ENCODE data around the gene SLC24A4.

Gene SLC24A4

DNA sequence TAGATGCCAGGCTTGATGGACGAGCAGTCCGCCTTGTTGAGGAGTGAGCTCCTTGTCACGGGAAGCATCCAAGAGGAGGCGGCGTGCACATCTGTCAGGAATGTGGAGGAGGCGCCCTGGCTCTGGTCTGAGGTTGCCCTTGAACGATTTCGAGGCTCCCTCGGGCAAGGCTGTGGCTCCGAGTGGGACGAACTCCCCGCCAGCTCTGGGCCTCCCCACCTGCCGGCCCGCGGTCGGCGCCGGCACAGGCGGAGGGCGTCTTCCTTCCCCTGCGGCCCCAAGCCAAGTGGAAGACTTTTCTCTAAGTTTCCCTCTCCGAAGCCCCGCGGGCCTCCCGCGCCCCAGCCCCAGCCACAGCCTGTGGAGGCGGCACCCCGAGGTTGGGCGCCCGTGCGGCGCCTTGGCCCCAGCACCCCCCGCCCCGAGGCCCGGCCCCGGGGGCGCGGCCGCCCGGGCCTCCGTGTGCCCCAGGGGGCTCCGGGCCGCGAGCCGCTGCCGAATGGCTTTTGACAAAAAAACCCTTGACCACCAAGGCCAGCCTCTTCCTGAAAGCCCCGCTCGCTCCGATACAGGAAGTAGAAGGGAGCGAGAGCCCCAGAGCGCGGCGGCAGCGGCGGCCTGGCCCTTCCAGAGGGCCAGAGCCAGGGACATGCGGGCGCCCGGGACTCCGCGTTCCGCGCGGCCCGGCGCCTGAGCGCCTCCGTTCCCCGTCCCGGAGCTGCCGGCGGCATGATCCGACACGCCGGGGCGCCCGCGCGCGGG lies 190.4 kb downstream of the SLC24A4 start, which contains the start of gene RIN3:
TSS of gene RIN3 (plus strand) at position 578 of the 762 bp plus-strand sequence. CDS start at position 730, 152 bp downstream.
- Mint-ChIP-seq H3K27ac (no peak within 1 kb of the TSS), H3K27me3 (ENCODE audit: low read depth) (peaks cover 53% of the 10 kb centered on the region), H3K36me3 (ENCODE audit: low read depth) (no peaks in the 10 kb centered on the region), H3K4me3 (peak within 1 kb of the TSS; percentile 65), H3K9me3 (no peaks in the 10 kb centered on the region), H3K4me1 (ENCODE audit: low read depth) (peaks cover 14% of the 10 kb centered on the region)

DNA sequence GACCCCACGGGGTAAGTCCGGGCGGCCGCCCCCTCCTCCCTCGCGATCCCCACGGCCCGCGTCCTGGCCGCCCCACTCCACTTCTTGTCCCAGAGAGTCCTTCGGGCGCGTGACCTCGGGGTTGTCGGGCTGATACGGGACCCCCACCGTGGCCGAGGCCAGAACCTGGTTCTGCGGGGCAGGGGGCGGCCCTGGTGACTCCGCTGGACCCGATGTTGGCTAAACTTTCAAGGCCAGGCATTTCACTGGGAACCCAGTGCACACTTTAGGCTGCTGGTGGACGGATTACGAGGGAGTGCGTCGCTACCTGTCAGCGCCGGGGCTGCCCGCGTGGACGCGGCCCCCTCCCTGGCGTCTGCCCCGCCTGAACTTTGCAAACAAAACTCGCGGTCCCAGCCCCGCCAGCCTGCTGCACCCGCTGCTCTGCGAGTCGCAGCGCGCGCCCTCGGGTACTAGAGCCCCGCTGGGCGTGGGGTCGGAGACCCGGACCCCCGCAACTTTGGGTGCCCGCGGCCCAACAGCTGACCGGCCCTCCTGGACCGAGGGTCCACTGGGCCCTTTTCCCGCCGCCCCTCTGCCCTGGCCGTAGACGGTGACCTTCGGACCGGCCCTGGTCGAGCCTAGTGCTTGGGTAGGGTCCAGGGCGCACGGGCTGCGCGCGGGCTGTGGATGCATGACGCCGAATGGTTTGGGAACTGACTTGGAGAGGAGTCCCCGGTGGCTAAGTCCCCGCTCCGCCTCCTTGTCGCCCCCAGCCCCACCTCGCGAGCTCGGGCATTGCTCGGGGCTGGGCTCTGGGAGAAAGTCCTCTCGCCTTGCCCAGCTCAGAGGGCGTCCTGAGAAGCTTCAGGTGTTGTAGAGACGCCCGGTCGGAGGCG lies 191.2 kb downstream of the SLC24A4 start:
- H3K4me1 Mint-ChIP-seq (ENCODE audit: low read depth): peaks cover 19% of the 10 kb centered on the region
- no peaks in the 10 kb centered on the region for H3K9me3 Mint-ChIP-seq
- no peak overlapping the region for H3K27ac Mint-ChIP-seq
- H3K4me3 Mint-ChIP-seq: peak overlapping the region; percentile 65
- no peaks in the 10 kb centered on the region for H3K36me3 Mint-ChIP-seq (ENCODE audit: low read depth)
- H3K27me3 Mint-ChIP-seq (ENCODE audit: low read depth): peaks cover 51% of the 10 kb centered on the region

DNA sequence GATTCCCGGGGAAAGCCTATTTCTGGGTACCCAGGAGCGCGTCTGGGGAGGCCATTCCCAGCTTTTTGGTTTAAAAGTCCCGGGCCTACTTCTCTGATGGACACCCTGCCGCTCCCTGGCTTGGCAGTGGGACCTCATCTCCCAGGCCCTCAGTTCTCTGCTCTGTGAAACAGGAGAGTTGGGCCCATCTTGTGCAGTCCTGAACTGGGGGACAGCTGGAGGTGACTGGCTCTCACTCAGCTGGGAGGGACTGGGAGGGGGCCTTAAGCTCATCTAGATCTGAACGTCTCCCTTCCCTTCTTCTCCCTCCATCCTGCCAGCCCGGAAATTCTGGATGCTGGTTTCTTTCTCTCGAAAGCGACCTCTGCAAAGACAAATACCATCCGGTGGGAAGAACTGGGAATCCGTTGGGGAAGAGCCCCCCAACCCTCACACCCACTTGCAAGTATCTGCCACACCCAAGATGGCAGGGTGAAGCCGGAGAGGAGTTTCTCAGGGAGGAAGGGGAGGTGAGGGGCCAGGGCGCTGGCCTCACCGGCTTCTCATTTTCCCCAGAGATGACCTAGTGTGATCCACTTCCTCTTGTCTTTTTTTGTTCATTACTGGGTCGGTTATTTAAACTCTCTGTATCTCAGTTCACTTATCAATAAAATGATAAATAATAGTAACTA lies 192.0 kb downstream of the SLC24A4 start:
- no peak overlapping the region for H3K27ac Mint-ChIP-seq
- H3K9me3 Mint-ChIP-seq: no peaks in the 10 kb centered on the region
- H3K36me3 Mint-ChIP-seq (ENCODE audit: low read depth): no peaks in the 10 kb centered on the region
- peak overlapping the region; percentile 29 for H3K4me3 Mint-ChIP-seq
- H3K27me3 Mint-ChIP-seq (ENCODE audit: low read depth): peaks cover 46% of the 10 kb centered on the region
- H3K4me1 Mint-ChIP-seq (ENCODE audit: low read depth): peaks cover 23% of the 10 kb centered on the region

DNA sequence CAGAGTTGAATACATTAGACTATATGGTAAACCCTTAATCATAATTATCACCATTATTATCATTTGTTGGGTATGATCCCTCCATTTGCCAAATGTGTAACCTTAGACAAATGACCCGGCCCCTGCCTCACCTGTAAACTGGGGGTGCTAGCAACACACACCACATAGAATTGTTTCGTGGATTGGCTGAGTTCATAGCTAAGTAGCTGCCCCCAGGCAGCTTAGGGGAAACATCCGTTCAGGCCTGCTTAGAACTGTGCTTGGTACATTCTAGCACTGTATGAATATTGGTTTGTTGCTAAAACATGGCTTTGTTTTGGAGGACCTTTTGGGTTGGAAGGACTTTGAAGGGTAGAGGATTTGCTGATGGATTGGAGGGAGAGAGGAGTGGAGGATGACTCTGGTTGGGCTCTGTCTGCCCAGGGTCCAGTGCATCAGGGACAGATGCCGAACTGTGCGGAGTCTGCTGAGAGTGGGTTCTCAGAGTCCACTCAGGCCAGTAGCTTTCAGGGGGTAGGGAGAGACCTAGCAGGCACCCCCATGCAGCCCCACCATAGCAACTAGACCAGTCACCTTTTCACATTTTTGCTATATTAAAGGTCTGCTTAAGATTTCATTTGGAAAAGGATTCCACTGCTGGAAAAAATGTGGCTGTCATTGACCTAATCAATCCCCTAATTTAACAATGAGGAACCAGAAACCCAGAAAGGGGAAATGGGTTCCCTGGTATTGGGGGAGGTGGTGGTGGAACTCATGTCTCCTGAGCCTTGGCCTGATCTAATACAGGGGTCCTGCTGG lies 192.8 kb downstream of the SLC24A4 start:
- Mint-ChIP-seq H3K27ac (no peak overlapping the region), H3K27me3 (ENCODE audit: low read depth) (peaks cover 43% of the 10 kb centered on the region)

DNA sequence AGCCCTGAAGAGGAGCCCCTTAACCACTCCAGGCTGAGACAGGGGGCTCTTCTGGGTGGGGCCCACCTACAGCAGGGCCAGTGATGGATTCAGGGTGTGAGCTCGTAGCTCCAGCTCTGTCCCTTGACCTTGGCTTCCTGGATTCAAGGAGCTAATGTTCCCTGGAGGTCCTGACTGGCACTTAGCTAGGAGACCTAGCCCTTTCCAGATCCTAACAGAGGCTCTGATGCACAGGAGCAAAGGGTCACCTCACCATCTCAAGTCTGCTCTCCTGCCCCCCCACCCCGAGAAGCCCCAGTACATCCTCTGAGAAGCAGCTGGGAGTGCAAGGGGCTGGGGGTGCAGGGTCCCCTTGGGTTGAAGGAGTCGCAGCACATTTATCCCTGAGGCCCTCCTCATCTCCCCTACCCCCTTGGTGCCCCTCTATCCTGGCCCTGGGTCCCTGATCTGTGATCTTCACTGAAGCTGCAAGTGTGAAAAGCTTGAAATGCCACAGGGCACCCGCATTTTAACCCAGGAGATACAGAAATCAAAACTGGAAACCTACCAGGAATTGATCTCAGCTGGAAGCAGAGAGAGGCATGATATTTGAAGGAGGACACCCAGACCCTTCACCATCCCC lies 193.5 kb downstream of the SLC24A4 start:
- Mint-ChIP-seq H3K4me1 (ENCODE audit: low read depth) (peaks cover 24% of the 10 kb centered on the region), H3K27me3 (ENCODE audit: low read depth) (peaks cover 36% of the 10 kb centered on the region), H3K36me3 (ENCODE audit: low read depth) (peaks cover 3% of the 10 kb centered on the region), H3K9me3 (no peaks in the 10 kb centered on the region), H3K27ac (no peak overlapping the region), H3K4me3 (no peak overlapping the region)

More for the DNA sequence above, 192.8 kb downstream of the SLC24A4 start:
- peaks cover 23% of the 10 kb centered on the region for H3K4me1 Mint-ChIP-seq (ENCODE audit: low read depth)
- no peaks in the 10 kb centered on the region for H3K9me3 Mint-ChIP-seq
- H3K4me3 Mint-ChIP-seq: peak overlapping the region; percentile 3
- no peaks in the 10 kb centered on the region for H3K36me3 Mint-ChIP-seq (ENCODE audit: low read depth)

DNA sequence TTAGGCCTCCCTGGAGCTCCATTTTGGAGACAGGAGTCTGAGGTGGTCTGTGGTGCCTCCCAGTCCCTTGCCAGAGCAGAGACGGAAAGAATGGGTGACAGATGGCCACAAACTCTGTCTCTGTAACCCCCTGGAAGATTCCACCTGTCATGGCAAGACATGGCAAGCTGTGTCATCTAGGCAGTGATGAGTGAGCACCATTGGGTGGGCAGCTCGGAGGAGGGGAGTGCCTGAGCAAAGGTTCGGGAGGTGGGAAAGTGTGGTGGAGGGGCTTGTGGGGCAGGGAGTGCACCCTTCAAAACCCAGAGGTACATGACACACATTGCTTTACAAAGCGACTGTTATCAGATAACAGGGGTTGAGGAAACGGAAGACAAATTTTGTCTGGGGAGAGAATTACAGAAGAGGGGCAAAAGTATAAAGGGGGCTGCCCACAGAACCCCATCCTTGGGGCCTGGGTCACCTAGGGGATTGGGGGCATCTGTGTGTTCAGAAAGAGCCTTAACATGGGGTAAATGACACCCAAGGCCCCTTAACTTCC lies 194.1 kb downstream of the SLC24A4 start:
- Mint-ChIP-seq H3K4me3 (no peak overlapping the region), H3K27ac (no peak overlapping the region), H3K36me3 (ENCODE audit: low read depth) (peaks cover 4% of the 10 kb centered on the region), H3K4me1 (ENCODE audit: low read depth) (peaks cover 28% of the 10 kb centered on the region), H3K9me3 (no peaks in the 10 kb centered on the region), H3K27me3 (ENCODE audit: low read depth) (peaks cover 31% of the 10 kb centered on the region)

DNA sequence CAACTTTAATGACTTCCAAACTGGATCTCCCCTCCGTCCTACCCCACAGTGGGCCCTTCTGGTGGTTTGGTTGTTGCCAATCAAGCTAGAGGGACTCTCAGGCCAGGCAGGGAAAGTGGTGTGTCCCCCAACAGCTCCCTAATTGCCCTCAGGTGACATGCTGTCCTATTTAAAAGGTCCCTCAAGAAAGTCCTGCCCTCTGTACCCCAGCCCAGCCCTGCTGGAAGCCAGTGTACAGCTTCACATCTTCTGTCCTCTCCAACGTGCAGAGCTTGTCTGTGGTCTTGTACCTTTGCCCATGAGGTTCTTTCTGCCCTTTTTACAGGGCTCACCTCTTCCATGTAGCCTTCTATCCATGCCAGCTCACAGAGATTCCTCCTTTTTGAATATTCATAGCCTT lies 194.8 kb downstream of the SLC24A4 start:
- H3K4me1 Mint-ChIP-seq (ENCODE audit: low read depth): peaks cover 27% of the 10 kb centered on the region
- peaks cover 24% of the 10 kb centered on the region for H3K27me3 Mint-ChIP-seq (ENCODE audit: low read depth)
- H3K27ac Mint-ChIP-seq: no peak overlapping the region
- no peaks in the 10 kb centered on the region for H3K9me3 Mint-ChIP-seq
- H3K36me3 Mint-ChIP-seq (ENCODE audit: low read depth): peaks cover 4% of the 10 kb centered on the region
- no peak overlapping the region for H3K4me3 Mint-ChIP-seq

DNA sequence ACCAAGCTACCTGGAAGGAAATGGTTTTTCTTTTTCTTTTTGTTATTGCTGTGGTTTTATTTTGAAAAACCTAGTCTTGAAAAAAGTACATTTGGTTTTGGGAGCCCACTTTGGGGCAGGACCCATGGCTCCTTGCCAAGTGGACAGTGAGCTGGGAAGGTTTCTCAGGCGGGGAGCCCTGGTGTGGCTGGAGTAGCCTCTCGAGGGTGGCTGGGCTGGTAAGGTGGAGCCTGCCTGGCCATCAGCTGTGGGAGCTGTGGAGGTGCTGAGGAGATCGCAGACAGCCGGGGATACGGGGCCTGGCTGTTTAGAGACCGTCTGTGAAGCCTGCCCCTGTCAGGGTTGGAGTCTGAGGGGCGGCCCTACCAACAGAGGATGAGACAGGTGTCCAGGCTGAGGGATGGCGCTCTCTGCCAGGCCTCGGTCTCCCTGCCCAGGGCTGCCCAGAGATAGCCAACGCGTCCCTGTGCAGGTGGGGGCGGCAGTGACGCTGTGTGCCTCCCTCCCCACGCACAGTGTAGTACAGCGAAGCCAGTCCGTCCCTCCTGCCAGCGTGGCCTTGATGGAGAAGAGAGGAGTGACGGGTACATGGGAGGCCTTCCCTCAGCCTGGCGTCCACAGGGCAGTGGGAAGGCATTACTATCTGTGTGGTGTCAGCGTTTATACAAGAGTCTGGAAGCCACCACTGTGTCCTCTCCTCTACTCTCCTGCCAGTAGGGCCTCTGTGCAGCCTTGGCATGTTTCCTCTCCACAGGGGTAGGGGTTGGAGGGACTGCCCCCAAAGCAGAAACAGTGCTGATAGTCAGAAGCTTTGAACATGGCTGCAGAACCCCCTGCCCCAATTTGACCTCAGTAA lies 196.5 kb downstream of the SLC24A4 start:
- peaks cover 24% of the 10 kb centered on the region for H3K27me3 Mint-ChIP-seq (ENCODE audit: low read depth)
- peak overlapping the region; percentile 1 for H3K4me3 Mint-ChIP-seq
- no peaks in the 10 kb centered on the region for H3K9me3 Mint-ChIP-seq
- H3K36me3 Mint-ChIP-seq (ENCODE audit: low read depth): peaks cover 4% of the 10 kb centered on the region
- H3K4me1 Mint-ChIP-seq (ENCODE audit: low read depth): peaks cover 27% of the 10 kb centered on the region
- H3K27ac Mint-ChIP-seq: peak overlapping the region; percentile 35

DNA sequence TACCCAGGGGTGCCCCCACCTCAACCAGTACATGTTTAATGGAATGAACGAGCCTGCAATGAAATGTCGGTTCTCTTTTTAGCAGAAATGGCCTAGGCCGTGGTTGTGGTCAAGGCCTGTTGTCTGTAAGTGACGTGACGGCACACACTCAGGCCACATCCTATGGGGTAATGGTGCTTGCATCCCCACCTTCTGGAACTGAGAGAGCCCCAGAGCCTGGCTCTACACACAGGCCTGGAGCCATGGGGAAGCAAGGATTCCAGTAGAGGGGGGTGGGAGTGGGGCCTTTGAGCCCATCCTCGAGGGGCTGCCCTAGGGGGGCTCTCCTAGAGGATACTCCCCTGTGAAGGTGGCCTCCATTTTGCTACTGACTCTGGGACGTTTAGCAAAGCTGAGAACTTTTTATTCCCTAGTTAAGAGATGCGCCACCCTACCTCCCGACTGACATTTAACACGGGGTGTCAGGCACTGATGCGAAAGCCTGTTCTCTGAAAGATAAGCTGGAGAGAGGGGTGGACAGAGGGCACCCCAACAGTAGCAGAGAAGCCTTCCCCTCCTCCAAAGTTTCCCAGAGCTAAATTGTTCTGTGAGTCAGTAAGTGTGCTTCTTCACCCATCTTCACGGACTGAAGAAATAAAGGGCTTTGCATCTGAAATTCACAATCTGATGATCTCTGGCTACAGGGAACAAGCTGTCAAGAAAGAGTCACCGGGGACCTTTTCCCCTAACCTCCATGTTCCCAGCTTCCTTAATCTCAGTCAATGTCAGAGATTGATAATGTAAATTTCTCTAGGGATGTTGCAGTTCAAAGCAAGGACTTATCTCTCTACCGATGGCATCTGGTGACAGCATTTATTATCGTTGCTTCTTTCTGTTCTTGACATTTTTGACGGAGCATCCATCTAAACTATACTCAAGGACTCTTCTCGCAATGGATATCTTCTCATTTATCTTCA lies 197.4 kb downstream of the SLC24A4 start:
- Mint-ChIP-seq H3K9me3 (no peaks in the 10 kb centered on the region), H3K36me3 (ENCODE audit: low read depth) (peaks cover 4% of the 10 kb centered on the region), H3K27me3 (ENCODE audit: low read depth) (peaks cover 20% of the 10 kb centered on the region), H3K4me3 (no peak overlapping the region), H3K27ac (peak overlapping the region; percentile 11), H3K4me1 (ENCODE audit: low read depth) (peaks cover 27% of the 10 kb centered on the region)

DNA sequence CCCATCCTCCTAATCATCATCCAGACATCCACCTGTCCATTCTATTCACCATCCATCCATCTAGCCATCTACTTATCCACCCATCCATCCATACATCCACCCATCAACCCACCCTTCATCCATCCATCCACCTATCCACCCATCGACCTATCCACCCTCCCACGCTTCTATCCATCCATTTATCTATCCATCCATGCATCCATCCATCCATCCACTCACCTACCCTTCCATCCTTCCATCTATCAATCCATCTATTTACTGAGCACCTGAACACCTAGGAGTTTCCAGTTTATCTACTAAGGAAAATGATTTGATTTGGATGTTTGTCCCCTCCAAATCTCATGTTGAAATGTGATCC lies 198.1 kb downstream of the SLC24A4 start:
- H3K9me3 Mint-ChIP-seq: no peaks in the 10 kb centered on the region
- peaks cover 24% of the 10 kb centered on the region for H3K4me1 Mint-ChIP-seq (ENCODE audit: low read depth)
- H3K27ac Mint-ChIP-seq: no peak overlapping the region
- H3K27me3 Mint-ChIP-seq (ENCODE audit: low read depth): peaks cover 15% of the 10 kb centered on the region
- H3K4me3 Mint-ChIP-seq: no peak overlapping the region
- peaks cover 4% of the 10 kb centered on the region for H3K36me3 Mint-ChIP-seq (ENCODE audit: low read depth)

DNA sequence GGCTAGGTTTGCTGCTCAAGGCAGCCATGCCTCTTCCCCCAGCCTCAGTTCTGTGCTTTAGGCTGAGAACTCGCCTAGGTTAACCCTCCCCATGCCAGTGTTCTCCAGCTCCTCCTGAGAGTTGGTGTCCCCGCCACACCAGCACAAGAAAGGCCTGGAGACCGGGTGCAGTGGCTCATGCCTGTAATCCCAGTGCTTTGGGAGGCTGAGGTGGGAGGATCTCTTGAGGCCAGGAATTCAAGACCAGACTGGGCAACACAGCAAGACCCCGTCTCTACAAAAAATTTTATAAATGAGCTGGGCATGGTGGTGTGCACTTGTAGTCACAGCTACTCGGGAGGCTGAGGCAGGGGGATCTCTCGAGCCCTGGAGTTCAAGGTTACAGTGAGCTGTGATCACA lies 200.8 kb downstream of the SLC24A4 start:
- Mint-ChIP-seq H3K27me3 (ENCODE audit: low read depth) (peaks cover 6% of the 10 kb centered on the region), H3K27ac (no peak overlapping the region), H3K36me3 (ENCODE audit: low read depth) (peaks cover 4% of the 10 kb centered on the region), H3K4me3 (no peak overlapping the region), H3K9me3 (no peaks in the 10 kb centered on the region), H3K4me1 (ENCODE audit: low read depth) (peaks cover 15% of the 10 kb centered on the region)

DNA sequence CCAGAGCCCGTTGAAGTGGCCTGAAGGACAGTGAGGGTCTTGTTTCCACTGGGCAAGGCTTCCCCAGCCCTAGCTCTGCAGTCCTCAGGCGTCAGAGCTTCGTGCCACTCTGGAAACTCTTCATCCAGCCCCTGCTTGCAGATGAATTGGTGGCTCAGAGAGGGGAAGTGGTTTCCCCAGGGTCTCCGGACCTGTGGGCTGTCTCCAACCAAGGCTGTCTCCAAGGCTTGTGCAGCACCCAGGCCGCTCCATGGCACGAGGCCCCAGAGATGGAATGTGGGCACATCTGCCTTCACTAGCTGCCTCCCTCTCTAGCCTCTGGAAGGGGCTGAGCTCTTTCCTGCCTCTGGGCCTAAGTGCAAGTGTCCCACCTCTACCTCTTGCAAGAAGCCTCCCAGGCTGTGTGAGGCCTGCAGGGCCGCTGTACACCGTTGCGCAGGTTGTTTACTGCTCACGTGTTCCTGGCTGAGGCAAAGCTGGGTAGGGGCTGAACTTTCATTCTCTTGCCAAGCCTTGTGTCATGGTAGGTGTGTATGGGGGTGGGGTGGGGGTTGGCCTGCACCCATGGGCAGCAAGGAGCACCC lies 201.7 kb downstream of the SLC24A4 start:
- peaks cover 4% of the 10 kb centered on the region for H3K36me3 Mint-ChIP-seq (ENCODE audit: low read depth)
- H3K4me3 Mint-ChIP-seq: no peak overlapping the region
- H3K4me1 Mint-ChIP-seq (ENCODE audit: low read depth): peaks cover 13% of the 10 kb centered on the region
- no peak overlapping the region for H3K27ac Mint-ChIP-seq
- no peaks in the 10 kb centered on the region for H3K9me3 Mint-ChIP-seq
- peaks cover 3% of the 10 kb centered on the region for H3K27me3 Mint-ChIP-seq (ENCODE audit: low read depth)

All from T-helper 1 cell treated with Interleukin-12 subunit alpha and Interleukin-12 subunit beta and Interleukin-4 antibody, amounts not matched to agents 30 μg/mL and 1 μg/mL, for 36 hours (primary cell).